Measurements from ENCODE around the gene RALBP1.
"Not testable (repeated sequence)": the region's sequence is repeated elsewhere in the genome, so short reads cannot be mapped to it uniquely, and the experiment has no call there.

Gene RALBP1

GRCh38 chr18:9474983-9475642 lies at the start of gene RALBP1:
Gene RALBP1, plus strand, starts transcription at chr18:9475513. Its CDS starts 37,533 bp downstream, at chr18:9513046.
- peak; percentile 98 for DNase-seq (ENCODE audit: low read depth)

DNA sequence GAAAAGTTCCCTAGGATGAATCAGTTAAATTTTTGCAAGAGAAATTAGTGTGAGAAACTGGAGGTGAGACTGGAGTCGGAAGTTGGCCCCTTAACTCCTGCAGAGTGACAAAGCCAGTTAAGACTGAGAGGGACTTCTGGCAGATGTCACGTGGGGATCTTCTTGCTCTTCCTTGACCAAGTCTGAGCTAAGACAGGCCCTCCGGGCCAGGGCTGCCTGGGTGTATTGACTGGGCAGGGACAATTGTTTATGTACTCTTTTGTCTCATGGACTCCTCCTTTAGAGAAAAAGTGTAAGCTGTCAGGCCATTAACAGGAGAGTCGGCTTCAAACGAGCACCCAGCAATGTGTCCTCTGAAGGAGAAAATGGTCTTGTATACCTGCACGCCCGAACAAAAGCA lies 48.6 kb upstream of the RALBP1 start:
- no peak for DNase-seq (ENCODE audit: low read depth)

GRCh38 chr18:9428301-9428706 lies 47.0 kb upstream of the RALBP1 start:
- no peak for DNase-seq (ENCODE audit: low read depth)

DNA sequence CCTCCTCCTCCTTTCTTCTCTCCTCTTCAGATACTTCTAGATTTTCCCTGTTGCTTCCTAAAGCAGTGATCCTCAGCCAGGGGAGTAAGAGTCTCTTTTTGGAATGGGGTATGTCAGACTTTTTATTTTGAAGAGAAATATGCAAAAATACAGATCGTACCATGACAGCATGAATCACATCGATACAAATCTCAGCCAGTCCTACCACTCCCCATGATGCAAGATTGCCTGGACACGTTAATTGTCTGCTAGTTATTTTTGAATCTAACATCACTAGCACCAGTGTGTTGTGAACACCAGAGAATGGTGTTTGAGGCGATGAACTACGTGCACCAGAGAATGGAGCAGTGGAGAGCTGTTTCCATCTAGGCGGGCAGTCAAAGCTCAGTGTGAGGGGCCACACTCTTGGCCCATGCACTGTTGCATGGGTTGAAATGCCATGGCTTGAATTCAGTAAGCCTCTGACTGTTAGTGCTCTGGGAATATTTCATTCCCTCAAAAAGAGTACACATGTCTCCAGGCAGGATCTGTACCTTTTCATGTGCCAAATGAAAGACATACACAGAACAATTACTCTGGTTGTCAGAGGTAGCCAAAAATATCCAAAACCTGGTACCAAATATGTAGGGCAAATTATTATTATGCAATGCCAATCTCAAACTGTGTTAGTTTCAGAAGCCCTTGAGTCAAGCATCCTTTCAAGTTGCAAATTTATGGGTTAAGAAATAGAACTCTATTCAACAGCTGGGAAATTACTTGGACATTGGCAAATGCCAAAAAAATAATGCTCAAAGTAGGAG lies 46.3 kb upstream of the RALBP1 start:
- no peak for DNase-seq (ENCODE audit: low read depth)

DNA sequence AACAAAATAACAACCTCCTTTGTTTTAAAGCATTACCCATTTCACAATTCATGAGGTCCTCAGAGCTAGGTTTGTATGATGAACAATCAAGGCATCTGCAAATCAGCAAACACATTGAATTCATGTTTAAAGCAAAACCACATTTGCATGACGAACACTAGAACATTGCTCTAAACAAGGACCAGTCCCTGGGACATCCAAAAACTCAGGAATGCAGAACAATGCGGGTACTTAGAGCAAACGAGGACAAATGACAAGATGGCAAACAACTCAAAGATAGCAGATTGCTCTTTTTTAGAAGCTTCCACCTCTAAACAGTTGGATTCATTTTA lies 45.7 kb upstream of the RALBP1 start:
- no peak for DNase-seq (ENCODE audit: low read depth)

DNA sequence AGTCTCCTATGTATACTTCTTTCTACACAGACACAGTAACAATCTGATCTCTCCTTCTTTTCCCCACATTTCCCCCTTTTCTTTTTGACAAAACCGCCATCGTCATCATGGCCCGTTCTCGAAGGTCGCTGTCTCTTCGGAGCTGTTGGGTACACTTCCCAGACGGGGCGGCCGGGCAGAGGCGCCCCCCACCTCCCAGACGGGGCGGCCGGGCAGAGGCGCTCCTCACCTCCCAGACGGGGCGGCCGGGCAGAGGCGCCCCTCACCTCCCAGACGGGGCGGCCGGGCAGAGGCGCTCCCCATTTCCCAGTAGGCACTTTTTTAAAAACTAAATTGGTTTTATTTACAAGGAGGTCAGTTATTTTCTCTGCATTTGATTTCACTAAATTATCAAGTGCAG lies 45.0 kb upstream of the RALBP1 start:
- DNase-seq (ENCODE audit: low read depth), result not testable (repeated sequence)

DNA sequence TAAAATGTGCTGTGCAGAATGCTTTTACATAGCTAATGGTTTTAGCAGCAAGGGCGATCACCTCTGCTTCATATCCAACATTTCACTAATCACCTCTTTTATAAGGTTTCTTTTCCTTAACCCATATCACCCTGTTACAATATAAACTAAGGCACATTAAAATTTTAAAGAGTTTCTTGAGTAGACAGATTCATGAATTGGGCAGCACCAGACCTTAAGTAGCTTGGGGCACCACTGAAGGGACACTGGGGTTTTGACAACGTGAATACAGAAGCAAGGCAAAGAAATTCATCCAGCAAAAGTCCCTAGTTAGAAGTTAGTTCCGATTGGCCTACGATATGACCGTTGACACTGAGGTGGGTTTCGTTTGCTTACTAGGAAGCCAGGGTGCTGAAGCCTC lies 44.0 kb upstream of the RALBP1 start:
- DNase-seq (ENCODE audit: low read depth), result no peak

DNA sequence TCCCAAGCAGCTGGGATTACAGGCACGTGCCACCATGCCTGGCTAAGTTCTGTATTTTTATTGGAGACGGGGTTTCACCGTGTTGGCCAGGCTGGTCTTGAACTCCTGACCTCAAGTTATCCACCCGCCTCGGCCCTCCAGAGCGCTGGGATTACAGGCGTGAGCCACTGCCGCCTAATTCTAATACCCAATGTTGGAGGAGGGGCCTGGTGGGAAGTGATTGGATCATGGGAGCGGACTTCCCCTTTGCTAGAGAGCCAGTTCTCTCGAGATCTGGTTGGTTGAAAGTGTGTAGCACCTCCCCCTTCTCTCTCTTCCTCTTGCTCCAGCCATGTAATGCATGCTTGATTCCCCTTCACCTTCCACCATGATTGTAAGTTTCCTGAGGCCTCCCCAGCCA lies 42.2 kb upstream of the RALBP1 start:
- DNase-seq (ENCODE audit: low read depth), result not testable (repeated sequence)

DNA sequence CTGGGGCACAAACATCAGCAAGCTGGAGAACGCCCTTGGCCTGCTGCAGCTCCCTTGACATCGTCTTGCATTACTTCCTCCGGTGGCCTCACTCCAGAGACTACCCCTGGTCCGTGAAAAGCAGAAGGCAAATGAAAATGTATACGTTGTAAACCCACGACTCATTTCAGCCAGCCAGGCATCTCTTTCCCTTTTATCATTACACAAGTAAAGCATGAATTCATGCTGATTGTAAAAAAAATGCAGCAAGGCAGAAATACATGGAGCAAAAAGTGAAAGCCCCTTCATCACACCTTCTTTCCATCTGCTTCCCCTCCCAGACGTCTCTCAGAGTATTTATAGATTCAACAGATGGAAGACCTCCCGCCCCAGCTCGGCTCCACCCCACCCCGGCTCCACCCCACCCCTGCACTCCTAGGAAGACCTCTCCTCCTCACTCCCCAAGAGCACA lies 41.6 kb upstream of the RALBP1 start:
- DNase-seq (ENCODE audit: low read depth), result no peak

- DNase-seq (ENCODE audit: low read depth), result no peak
Observed at GRCh38 chr18:9434122-9434701, 41.1 kb upstream of the RALBP1 start.

GRCh38 chr18:9435041-9435440 lies 40.3 kb upstream of the RALBP1 start:
- DNase-seq (ENCODE audit: low read depth), result no peak

DNA sequence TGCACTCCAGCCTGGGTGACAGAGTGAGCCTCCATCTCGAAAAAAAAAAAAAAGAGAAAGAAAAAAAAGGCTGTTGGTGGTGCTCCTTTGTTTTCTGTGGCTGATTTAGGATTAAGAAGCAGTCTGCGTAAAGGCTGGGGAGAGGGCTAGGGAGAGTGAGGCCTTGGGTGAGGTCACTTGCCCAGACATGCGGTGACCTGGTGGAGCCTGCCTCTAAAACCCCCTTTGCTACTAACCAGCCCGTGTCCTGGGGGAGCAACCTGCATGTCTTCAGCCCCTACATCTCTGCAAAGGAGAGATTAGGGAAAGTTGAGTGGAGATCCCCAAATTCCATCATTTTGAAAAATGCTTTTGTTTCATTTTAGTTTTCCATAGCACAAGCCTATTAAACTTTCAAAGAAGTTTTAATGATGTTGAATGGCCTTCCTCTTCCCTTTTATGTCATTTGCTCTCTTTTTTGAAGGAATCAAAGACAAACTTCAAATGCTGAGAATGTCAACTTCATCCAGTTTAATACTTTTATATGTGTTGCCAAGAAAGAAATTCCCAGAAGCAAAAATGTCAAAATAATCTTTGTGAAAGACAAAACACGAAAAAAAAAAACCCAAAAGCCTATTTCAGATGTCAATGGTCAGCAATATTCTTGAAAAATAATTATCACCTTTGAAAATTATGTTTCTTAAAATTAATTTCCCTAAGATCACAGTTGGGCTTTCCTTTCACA lies 38.9 kb upstream of the RALBP1 start:
- DNase-seq (ENCODE audit: low read depth), result no peak

DNA sequence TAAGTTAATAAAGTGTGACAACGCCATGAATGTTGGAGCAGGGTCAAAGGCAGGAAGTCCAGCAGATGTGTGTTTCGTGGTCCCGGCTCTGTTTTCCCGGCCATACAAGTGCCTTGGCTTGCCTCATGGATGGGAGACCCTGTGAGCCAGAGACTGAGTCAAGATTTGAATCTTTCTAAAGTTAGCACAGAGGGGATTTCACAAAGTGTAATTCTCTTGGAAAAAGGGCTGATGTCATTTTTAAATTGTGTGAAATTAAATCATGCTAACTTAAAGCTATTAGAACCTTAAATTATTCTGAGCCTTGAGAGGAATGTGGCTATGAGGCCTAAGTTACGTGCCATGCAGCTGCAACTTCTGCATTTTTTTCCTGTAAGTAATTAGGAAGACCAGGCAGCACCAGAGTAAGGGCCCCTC lies 38.3 kb upstream of the RALBP1 start:
- DNase-seq (ENCODE audit: low read depth), result no peak

- no peak for DNase-seq (ENCODE audit: low read depth)
Observed at GRCh38 chr18:9437672-9438071, 37.6 kb upstream of the RALBP1 start.

DNA sequence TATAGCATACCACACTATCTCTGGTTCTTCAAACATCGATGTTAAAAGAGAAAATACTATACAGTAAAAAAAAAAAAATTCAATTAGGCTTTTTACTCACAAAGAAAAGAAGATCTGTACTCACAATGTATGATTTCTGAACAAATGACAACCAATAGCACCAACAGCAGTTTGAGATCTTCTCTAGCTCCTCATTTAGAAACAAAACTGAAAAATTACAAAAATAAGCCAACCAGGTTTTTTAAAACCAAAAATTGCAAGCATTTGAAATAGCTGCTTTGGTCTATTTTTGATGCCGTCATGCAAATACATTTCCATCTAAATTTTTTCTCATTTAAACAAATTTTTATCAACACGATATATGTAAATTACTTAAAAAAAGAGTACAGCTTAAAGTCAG lies 34.3 kb upstream of the RALBP1 start:
- no peak for DNase-seq (ENCODE audit: low read depth)

DNA sequence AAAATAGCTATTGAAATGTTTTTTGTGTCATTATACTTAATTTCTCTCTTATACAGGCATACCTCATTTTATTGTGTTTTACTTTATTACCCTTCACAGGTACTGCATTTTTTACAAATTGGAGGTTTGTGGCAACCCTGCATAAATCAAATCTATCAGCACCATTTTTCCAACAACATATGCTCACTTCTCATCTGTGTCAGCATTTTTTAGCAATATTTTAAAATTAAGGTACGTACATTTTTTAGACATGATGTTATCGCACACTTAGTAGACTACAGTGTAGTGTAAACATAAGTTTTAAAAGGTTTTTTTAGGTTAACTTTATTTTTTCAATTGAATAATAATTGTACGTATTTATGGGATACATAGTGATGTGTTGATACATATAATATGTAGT lies 30.8 kb upstream of the RALBP1 start:
- DNase-seq (ENCODE audit: low read depth), result no peak

GRCh38 chr18:9446839-9447238 lies 28.5 kb upstream of the RALBP1 start:
- no peak for DNase-seq (ENCODE audit: low read depth)

GRCh38 chr18:9447334-9447733 lies 28.0 kb upstream of the RALBP1 start:
- no peak for DNase-seq (ENCODE audit: low read depth)

DNA sequence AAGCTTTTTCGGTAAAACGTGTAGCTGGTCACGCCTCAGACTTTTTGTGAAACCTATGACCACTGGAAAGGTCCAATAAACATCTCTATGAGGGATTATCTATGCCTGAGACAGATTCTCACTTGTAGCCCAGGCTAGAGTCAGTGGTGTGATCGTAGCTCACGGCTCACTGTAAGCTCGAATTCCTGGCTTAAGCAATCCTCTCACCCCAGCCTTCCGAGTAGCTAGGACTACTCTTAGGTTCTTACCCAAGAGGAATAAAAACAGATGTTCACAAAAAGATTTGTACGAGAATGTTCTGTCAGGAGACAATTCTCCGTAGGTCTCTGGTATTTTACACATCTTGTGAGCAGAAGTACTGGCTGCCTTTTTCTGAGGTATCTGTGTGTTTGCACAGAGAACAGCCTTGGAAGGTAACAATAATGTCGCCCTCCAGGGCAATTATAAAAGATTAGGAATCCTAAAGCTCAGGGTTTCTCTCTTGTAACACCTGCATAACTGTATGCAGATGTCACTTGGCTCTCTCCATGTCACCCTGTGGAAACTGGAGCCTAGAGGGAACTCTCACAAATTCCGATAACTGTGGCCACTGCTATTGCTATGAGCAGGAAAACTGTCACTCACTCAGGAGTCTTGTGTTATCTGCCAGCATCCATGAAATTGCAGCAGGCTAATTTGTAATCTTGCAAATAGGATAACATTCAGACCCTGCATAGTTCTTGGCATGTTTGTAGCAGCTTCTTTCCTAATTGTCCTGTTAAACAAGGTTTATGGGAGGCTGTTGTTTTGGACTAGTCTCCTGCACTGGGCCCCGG lies 25.5 kb upstream of the RALBP1 start:
- no peak for DNase-seq (ENCODE audit: low read depth)

- not testable (repeated sequence) for DNase-seq (ENCODE audit: low read depth)
Observed at GRCh38 chr18:9450920-9451319, 24.4 kb upstream of the RALBP1 start.

- DNase-seq (ENCODE audit: low read depth), result no peak
Observed at GRCh38 chr18:9453283-9453682, 22.0 kb upstream of the RALBP1 start.

All from activated T-cell treated with anti-CD3 and anti-CD28 coated beads for 24 hours (primary cell).